ENCODE data around the gene SLC35F5.

The SLC35F5 gene

DNA sequence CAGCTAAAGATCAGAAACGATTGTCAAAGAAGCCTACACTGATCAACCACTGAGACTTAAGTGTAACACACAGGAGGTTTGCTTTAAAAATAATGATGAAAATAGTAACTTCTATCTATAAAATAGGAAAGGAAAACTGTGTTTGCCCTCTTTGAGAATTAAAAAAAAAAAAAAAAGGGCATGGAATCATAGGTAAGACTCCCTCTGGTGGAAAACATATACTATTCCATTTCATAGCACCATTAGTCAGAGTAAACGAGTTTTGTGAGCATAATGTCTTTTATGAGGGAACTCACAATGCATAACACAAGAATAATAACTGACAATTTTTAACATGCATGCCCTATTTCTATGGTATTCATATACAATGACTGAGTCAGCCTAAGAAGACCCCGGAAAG lies 36.3 kb downstream of the SLC35F5 start:
- TF ChIP-seq FOXP2 (optimal IDR thresholded peaks at IDR 0.05; ENCODE audit: borderline replicate concordance, extremely low read depth, extremely low read length, insufficient read depth): no peak
- TF ChIP-seq SIN3A (IDR thresholded peaks at IDR 0.05; ENCODE audit: borderline replicate concordance, insufficient read depth, low read length): no peak
- TF ChIP-seq POLR2AphosphoS5 (IDR thresholded peaks at IDR 0.05; ENCODE audit: low read depth, low read length): no peak
- no peak for TF ChIP-seq REST (IDR thresholded peaks at IDR 0.05; ENCODE audit: insufficient read depth in 1 of 2, low read depth in 2 of 2, low read length in 2 of 2)

DNA sequence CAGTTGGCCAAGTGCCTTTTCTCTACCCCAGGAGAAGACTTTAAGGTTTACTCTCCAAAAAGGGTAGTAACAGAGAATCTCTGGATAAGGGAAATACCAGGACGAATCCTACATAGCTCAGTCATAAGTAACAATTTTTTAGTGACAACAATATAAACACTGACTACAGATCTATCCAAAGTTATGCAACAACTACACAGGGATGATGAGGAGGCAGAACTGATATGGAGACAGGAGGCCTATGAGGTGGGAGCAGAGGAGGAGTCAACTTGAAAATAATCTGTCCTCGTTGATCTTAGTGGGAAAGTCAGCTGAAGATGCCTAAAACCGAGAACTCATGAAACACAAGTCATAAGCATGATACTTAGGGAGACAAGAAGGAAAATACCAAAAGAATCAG lies 40.2 kb downstream of the SLC35F5 start:
- TF ChIP-seq FOXP2 (optimal IDR thresholded peaks at IDR 0.05; ENCODE audit: borderline replicate concordance, extremely low read depth, extremely low read length, insufficient read depth) (no peak), TAF1 (IDR thresholded peaks at IDR 0.05; ENCODE audit: borderline replicate concordance, insufficient read depth, low read length) (no peak), POLR2AphosphoS5 (IDR thresholded peaks at IDR 0.05; ENCODE audit: low read depth, low read length) (no peak), REST (IDR thresholded peaks at IDR 0.05; ENCODE audit: insufficient read depth in 1 of 2, low read depth in 2 of 2, low read length in 2 of 2) (no peak), SIN3A (IDR thresholded peaks at IDR 0.05; ENCODE audit: borderline replicate concordance, insufficient read depth, low read length) (no peak)

GRCh38 chr2:113712941-113713340 lies 43.5 kb downstream of the SLC35F5 start:
- TF ChIP-seq REST (IDR thresholded peaks at IDR 0.05; ENCODE audit: insufficient read depth in 1 of 2, low read depth in 2 of 2, low read length in 2 of 2): no peak
- no peak for TF ChIP-seq FOXP2 (optimal IDR thresholded peaks at IDR 0.05; ENCODE audit: borderline replicate concordance, extremely low read depth, extremely low read length, insufficient read depth)
- TF ChIP-seq TAF1 (IDR thresholded peaks at IDR 0.05; ENCODE audit: borderline replicate concordance, insufficient read depth, low read length): no peak
- no peak for TF ChIP-seq POLR2AphosphoS5 (IDR thresholded peaks at IDR 0.05; ENCODE audit: low read depth, low read length)
- no peak for TF ChIP-seq SIN3A (IDR thresholded peaks at IDR 0.05; ENCODE audit: borderline replicate concordance, insufficient read depth, low read length)

DNA sequence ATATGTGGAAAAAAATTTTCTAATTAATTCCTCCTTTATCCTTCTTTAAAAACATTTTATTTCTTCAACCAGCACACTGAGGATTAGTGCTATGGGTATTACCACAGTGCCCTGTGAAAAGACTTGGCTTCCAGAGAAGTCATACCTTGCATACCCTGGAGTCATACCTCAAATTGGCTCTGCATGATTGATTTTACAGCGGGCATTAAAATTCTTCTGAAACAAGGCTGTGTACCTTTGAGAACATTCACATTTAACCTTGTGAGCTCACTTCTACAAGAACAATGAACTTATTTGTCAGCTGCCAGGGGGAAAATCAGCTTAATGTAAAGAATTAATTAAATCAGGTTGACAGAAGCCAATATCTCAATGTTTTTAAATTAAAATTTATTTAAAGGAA lies 44.6 kb downstream of the SLC35F5 start:
- TF ChIP-seq POLR2AphosphoS5 (IDR thresholded peaks at IDR 0.05; ENCODE audit: low read depth, low read length): no peak
- no peak for TF ChIP-seq FOXP2 (optimal IDR thresholded peaks at IDR 0.05; ENCODE audit: borderline replicate concordance, extremely low read depth, extremely low read length, insufficient read depth)
- no peak for TF ChIP-seq TAF1 (IDR thresholded peaks at IDR 0.05; ENCODE audit: borderline replicate concordance, insufficient read depth, low read length)
- TF ChIP-seq REST (IDR thresholded peaks at IDR 0.05; ENCODE audit: insufficient read depth in 1 of 2, low read depth in 2 of 2, low read length in 2 of 2): no peak
- TF ChIP-seq SIN3A (IDR thresholded peaks at IDR 0.05; ENCODE audit: borderline replicate concordance, insufficient read depth, low read length): no peak

- no peak for TF ChIP-seq REST (IDR thresholded peaks at IDR 0.05; ENCODE audit: insufficient read depth in 1 of 2, low read depth in 2 of 2, low read length in 2 of 2)
- TF ChIP-seq POLR2AphosphoS5 (IDR thresholded peaks at IDR 0.05; ENCODE audit: low read depth, low read length): no peak
- no peak for TF ChIP-seq FOXP2 (optimal IDR thresholded peaks at IDR 0.05; ENCODE audit: borderline replicate concordance, extremely low read depth, extremely low read length, insufficient read depth)
- TF ChIP-seq TAF1 (IDR thresholded peaks at IDR 0.05; ENCODE audit: borderline replicate concordance, insufficient read depth, low read length): no peak
- no peak for TF ChIP-seq SIN3A (IDR thresholded peaks at IDR 0.05; ENCODE audit: borderline replicate concordance, insufficient read depth, low read length)
Measured at GRCh38 chr2:113709022-113709421, 47.4 kb downstream of the SLC35F5 start.

Measured in PFSK-1 (cell line).